D341Med (cell line): Measurements from ENCODE around the gene COX19.
"Not testable (repeated sequence)": the region's sequence is repeated elsewhere in the genome, so short reads cannot be mapped to it uniquely, and the experiment has no call there.

Experiments
- DNase-seq: peaks from one replicate; pipeline ENCODE4 v3.0.0; 2012; ENCODE audit warnings: low spot score

COX19 gene

GRCh38 chr7:1010226-1010625 lies 34.9 kb upstream of the COX19 start:
- no peak for DNase-seq

- no peak for DNase-seq
Observed at GRCh38 chr7:1009747-1010146, 34.4 kb upstream of the COX19 start.

- no peak for DNase-seq
Observed at GRCh38 chr7:1008733-1009363, 33.5 kb upstream of the COX19 start.

GRCh38 chr7:1007901-1008300 lies 32.6 kb upstream of the COX19 start:
- no peak for DNase-seq

GRCh38 chr7:1005303-1005702 lies 30.0 kb upstream of the COX19 start:
- DNase-seq = no peak

- no peak for DNase-seq
Observed at GRCh38 chr7:1004018-1004852, 28.9 kb upstream of the COX19 start.

GRCh38 chr7:1002445-1002844 lies 27.1 kb upstream of the COX19 start:
- DNase-seq = not testable (repeated sequence)

- not testable (repeated sequence) for DNase-seq
Observed at GRCh38 chr7:1002026-1002425, 26.7 kb upstream of the COX19 start.

GRCh38 chr7:1001069-1001770 lies 25.9 kb upstream of the COX19 start:
- DNase-seq = not testable (repeated sequence)

GRCh38 chr7:999941-1000935 lies 24.9 kb upstream of the COX19 start:
- no peak for DNase-seq

GRCh38 chr7:999149-999879 lies 24.0 kb upstream of the COX19 start:
- DNase-seq = no peak

GRCh38 chr7:997404-998395 lies 22.4 kb upstream of the COX19 start:
- DNase-seq = no peak

- DNase-seq = no peak
Observed at GRCh38 chr7:996079-996872, 20.9 kb upstream of the COX19 start.

GRCh38 chr7:995571-995970 lies 20.2 kb upstream of the COX19 start:
- DNase-seq = no peak

GRCh38 chr7:994592-995308 lies 19.4 kb upstream of the COX19 start:
- no peak for DNase-seq

GRCh38 chr7:992709-993607 lies 17.6 kb upstream of the COX19 start:
- peak; percentile 94 for DNase-seq
